IPS DF 6.9 (cell line): ENCODE data around the gene TMEM245.

ENCODE experiments used
- DNase-seq: peaks from one replicate; pipeline ENCODE4 v3.0.0-alpha.2; 2013; ENCODE audit warnings: low read depth, low spot score
- H3K27ac ChIP-seq: one replicate; pipeline ENCODE4 v1.5.1; 2013; ENCODE audit warnings: low read length, control low read depth
- H3K27me3 ChIP-seq: 2 replicates; pipeline ENCODE4 v1.6.1; 2013; ENCODE audit warnings: mild to moderate bottlenecking, low read length; ENCODE audit not compliant: control insufficient read depth, insufficient read depth
- H3K36me3 ChIP-seq: 2 replicates; pipeline ENCODE4 v1.6.1; 2013; ENCODE audit warnings: low read length; ENCODE audit not compliant: control insufficient read depth, insufficient read depth
- H3K4me1 ChIP-seq: 2 replicates; pipeline ENCODE4 v1.6.1; 2013; ENCODE audit warnings: low read length; ENCODE audit not compliant: control insufficient read depth, insufficient read depth
- H3K4me3 ChIP-seq: 2 replicates; pipeline ENCODE4 v1.5.1; 2013; ENCODE audit warnings: mild to moderate bottlenecking, low read length
- H3K9me3 ChIP-seq: 2 replicates; pipeline ENCODE4 v1.6.1; 2013; ENCODE audit warnings: low read length, inconsistent platforms; ENCODE audit not compliant: control insufficient read depth, insufficient read depth
- WGBS: extraction: QIAGEN DNeasy Blood & Tissue Kit; methylation state at CpG from one replicate; pipeline ENCODE4 v1.1.7; 2013; ENCODE audit warnings: mixed read lengths, missing lambda C conversion rate; ENCODE audit not compliant: insufficient read length, insufficient coverage; 5-methylcytosine and 5-hydroxymethylcytosine counted together

The TMEM245 gene

GRCh38 chr9:109017493-109017892, 102.3 kb downstream of the TMEM245 start:
- no peaks in the 10 kb centered on the region for H3K4me1 ChIP-seq
- H3K27me3 ChIP-seq: no peaks in the 10 kb centered on the region
- no peak overlapping the region for H3K4me3 ChIP-seq
- no peaks in the 10 kb centered on the region; the same call in 1 of the 2 replicates for H3K36me3 ChIP-seq
- no peak overlapping the region for H3K27ac ChIP-seq
- no peaks in the 10 kb centered on the region for H3K9me3 ChIP-seq
- no CpG with 5 or more reads among the region's 6 CpGs for whole genome bisulfite sequencing
- DNase-seq: no peak

GRCh38 chr9:109017061-109017460, 102.7 kb downstream of the TMEM245 start:
- Histone ChIP-seq H3K9me3 (no peaks in the 10 kb centered on the region), H3K4me1 (no peaks in the 10 kb centered on the region), H3K4me3 (no peak overlapping the region), H3K36me3 (no peaks in the 10 kb centered on the region; the same call in 1 of the 2 replicates), H3K27ac (no peak overlapping the region), H3K27me3 (no peaks in the 10 kb centered on the region; the same call in 1 of the 2 replicates)
- DNase-seq: no peak

GRCh38 chr9:109016132-109016531, 103.6 kb downstream of the TMEM245 start:
- DNase-seq: no peak
- Histone ChIP-seq H3K27ac (no peak overlapping the region), H3K9me3 (no peaks in the 10 kb centered on the region), H3K27me3 (peaks cover 2% of the 10 kb centered on the region; the same call in 1 of the 2 replicates), H3K36me3 (no peaks in the 10 kb centered on the region; the same call in 1 of the 2 replicates), H3K4me3 (no peak overlapping the region), H3K4me1 (no peaks in the 10 kb centered on the region)
- no CpG with 5 or more reads among the region's 1 CpG for WGBS

GRCh38 chr9:109014608-109015280, 105.0 kb downstream of the TMEM245 start:
- WGBS: no CpG with 5 or more reads among the region's 7 CpGs
- no peaks in the 10 kb centered on the region; the same call in 1 of the 2 replicates for H3K36me3 ChIP-seq
- H3K9me3 ChIP-seq: no peaks in the 10 kb centered on the region
- H3K27ac ChIP-seq: no peak overlapping the region
- H3K4me1 ChIP-seq: no peaks in the 10 kb centered on the region
- peaks cover 2% of the 10 kb centered on the region; the same call in 1 of the 2 replicates for H3K27me3 ChIP-seq
- H3K4me3 ChIP-seq: no peak overlapping the region
- DNase-seq: no peak

- no peak for DNase-seq
- H3K4me3 ChIP-seq: peak overlapping the region; percentile 7; the same call in 1 of the 2 replicates
These were observed 105.8 kb downstream of the TMEM245 start for GRCh38 chr9:109013679-109014607.

GRCh38 chr9:109012876-109013678, 106.7 kb downstream of the TMEM245 start, which contains the start of gene CTNNAL1:
Gene CTNNAL1, minus strand, starts transcription at chr9:109013499. Its CDS starts 57 bp downstream, at chr9:109013442.
- Histone ChIP-seq H3K27ac (no peak within 1 kb of the TSS), H3K4me3 (peak within 1 kb of the TSS; percentile 80), H3K27me3 (peaks cover 2% of the 10 kb centered on the region; the same call in 1 of the 2 replicates), H3K4me1 (no peaks in the 10 kb centered on the region), H3K36me3 (no peaks in the 10 kb centered on the region), H3K9me3 (no peaks in the 10 kb centered on the region)
- DNase-seq: peak; percentile 55
- WGBS: no CpG with 5 or more reads among the region's 99 CpGs

More at GRCh38 chr9:109013679-109014607, 105.8 kb downstream of the TMEM245 start:
- WGBS: no CpG with 5 or more reads among the region's 19 CpGs
- H3K27ac ChIP-seq: no peak overlapping the region
- no peaks in the 10 kb centered on the region for H3K9me3 ChIP-seq
- H3K36me3 ChIP-seq: no peaks in the 10 kb centered on the region
- peaks cover 2% of the 10 kb centered on the region; the same call in 1 of the 2 replicates for H3K27me3 ChIP-seq
- H3K4me1 ChIP-seq: no peaks in the 10 kb centered on the region

- H3K4me1 ChIP-seq: no peaks in the 10 kb centered on the region
- no CpG with 5 or more reads among the region's 29 CpGs for WGBS
- H3K9me3 ChIP-seq: no peaks in the 10 kb centered on the region
- H3K4me3 ChIP-seq: peak overlapping the region; percentile 80; the same call in 1 of the 2 replicates
- no peak overlapping the region for H3K27ac ChIP-seq
- DNase-seq: peak; percentile 7
- no peaks in the 10 kb centered on the region for H3K36me3 ChIP-seq
- H3K27me3 ChIP-seq: peaks cover 2% of the 10 kb centered on the region; the same call in 1 of the 2 replicates
These were observed 107.5 kb downstream of the TMEM245 start for GRCh38 chr9:109012009-109012875.

- DNase-seq: no peak
- no peak overlapping the region for H3K4me3 ChIP-seq
- peaks cover 2% of the 10 kb centered on the region; the same call in 1 of the 2 replicates for H3K27me3 ChIP-seq
- H3K9me3 ChIP-seq: no peaks in the 10 kb centered on the region; the same call in 1 of the 2 replicates
- H3K4me1 ChIP-seq: no peaks in the 10 kb centered on the region; the same call in 1 of the 2 replicates
- H3K36me3 ChIP-seq: no peaks in the 10 kb centered on the region
- H3K27ac ChIP-seq: no peak overlapping the region
These were observed 108.5 kb downstream of the TMEM245 start for GRCh38 chr9:109011231-109011671.

- no CpG with 5 or more reads among the region's 1 CpG for WGBS
- Histone ChIP-seq H3K27me3 (peaks cover 2% of the 10 kb centered on the region; the same call in 1 of the 2 replicates), H3K4me1 (no peaks in the 10 kb centered on the region; the same call in 1 of the 2 replicates), H3K4me3 (no peak overlapping the region), H3K27ac (no peak overlapping the region), H3K36me3 (no peaks in the 10 kb centered on the region), H3K9me3 (no peaks in the 10 kb centered on the region; the same call in 1 of the 2 replicates)
- DNase-seq: no peak
These were observed 109.0 kb downstream of the TMEM245 start for GRCh38 chr9:109010746-109011145.
